GM23338 (cell line): ENCODE results near the gene AR. TPM values are rescaled to one million over a fixed set of nuclear protein-coding genes. Genes with fewer than 3 reads are reported as not detected.

Source experiments
- ATAC-seq: fragments of 200-7000 bp; cut with Tn5 transposase; 3 replicates; pipeline ENCODE4 v1.9.1; 2020
- DNase-seq: peaks from one replicate; pipeline ENCODE4 v3.0.0-alpha.2; 2015; ENCODE audit warnings: low spot score
- H2AFZ ChIP-seq: fragments of 200-600 bp; sonication (generic); 2 replicates; pipeline ENCODE4 v1.8.0; 2016; ENCODE audit warnings: antibody characterized with exemption, mild to moderate bottlenecking, moderate library complexity
- H3F3A ChIP-seq: fragments of 200-600 bp; sonication (generic); replicated peaks from 2 replicates; pipeline ENCODE4 v1.8.0; 2017; ENCODE audit warnings: antibody characterized with exemption, mixed run types, low read depth
- H3K27ac ChIP-seq: fragments of 200-600 bp; sonication (generic); 2 replicates; pipeline ENCODE4 v1.6.1; 2016; ENCODE audit warnings: low read depth
- H3K27me3 ChIP-seq: fragments of 200-600 bp; sonication (generic); 2 replicates; pipeline ENCODE4 v1.8.0; 2016; ENCODE audit warnings: mild to moderate bottlenecking, mixed run types, moderate library complexity; ENCODE audit not compliant: insufficient read depth
- H3K36me3 ChIP-seq: fragments of 200-600 bp; sonication (generic); 2 replicates; pipeline ENCODE4 v1.8.0; 2016; ENCODE audit warnings: mild to moderate bottlenecking; ENCODE audit not compliant: insufficient read depth
- H3K4me1 ChIP-seq: fragments of 200-600 bp; sonication (generic); 2 replicates; pipeline ENCODE4 v1.8.0; 2016; ENCODE audit warnings: mild to moderate bottlenecking, moderate library complexity; ENCODE audit not compliant: insufficient read depth
- H3K4me2 ChIP-seq: fragments of 200-600 bp; sonication (generic); 2 replicates; pipeline ENCODE4 v1.7.1; 2017; ENCODE audit warnings: mixed run types
- H3K4me3 ChIP-seq: fragments of 200-600 bp; sonication (generic); 2 replicates; pipeline ENCODE4 v1.6.1; 2016; ENCODE audit warnings: mixed run types
- H3K79me2 ChIP-seq: fragments of 200-600 bp; sonication (generic); replicated peaks from 2 replicates; pipeline ENCODE4 v1.8.0; 2017; ENCODE audit warnings: mild to moderate bottlenecking; ENCODE audit not compliant: insufficient read depth
- H3K9me2 ChIP-seq: fragments of 200-600 bp; sonication (generic); 2 replicates; pipeline ENCODE4 v1.8.0; 2017; ENCODE audit not compliant: insufficient read depth
- H4K20me1 ChIP-seq: fragments of 200-600 bp; sonication (generic); replicated peaks from 2 replicates; pipeline ENCODE4 v1.8.0; 2017; ENCODE audit warnings: mild to moderate bottlenecking; ENCODE audit not compliant: insufficient read depth
- H3K27ac Mint-ChIP-seq: 2 replicates; pipeline ENCODE4 v1.8.0; 2020; ENCODE audit warnings: inconsistent platforms, mild to moderate bottlenecking, moderate library complexity, mixed read lengths
- H3K27me3 Mint-ChIP-seq: 3 replicates; pipeline ENCODE4 v1.8.0; 2022; ENCODE audit warnings: low read depth, mild to moderate bottlenecking, moderate library complexity, mixed read lengths, inconsistent platforms; ENCODE audit not compliant: insufficient read depth, poor library complexity
- H3K36me3 Mint-ChIP-seq: 3 replicates; pipeline ENCODE4 v1.8.0; 2021; ENCODE audit warnings: low read depth, mild to moderate bottlenecking, inconsistent platforms, moderate library complexity, mixed read lengths
- H3K4me1 Mint-ChIP-seq: 3 replicates; pipeline ENCODE4 v1.8.0; 2020; ENCODE audit warnings: mild to moderate bottlenecking, inconsistent platforms, mixed read lengths
- H3K4me3 Mint-ChIP-seq: 3 replicates; pipeline ENCODE4 v1.8.0; 2021; ENCODE audit warnings: moderate library complexity, mild to moderate bottlenecking, inconsistent platforms, mixed read lengths
- H3K9me3 Mint-ChIP-seq: 3 replicates; pipeline ENCODE4 v1.8.0; 2020; ENCODE audit warnings: moderate library complexity, mild to moderate bottlenecking, inconsistent platforms, mixed read lengths
- CREB1 ChIP-seq: fragments of 250-450 bp; sonication (Bioruptor Pico); IDR thresholded peaks from 2 replicates; pipeline ENCODE4 v1.5.0; 2020; ENCODE audit warnings: low read depth, mild to moderate bottlenecking, moderate library complexity
- ETS1 ChIP-seq: IDR thresholded peaks from 2 replicates; pipeline ENCODE4 v1.6.1; 2016; ENCODE audit warnings: antibody characterized with exemption
- EZH2 ChIP-seq: fragments of 200-600 bp; sonication (generic); IDR thresholded peaks from one replicate; pipeline ENCODE4 v1.8.0; 2017; ENCODE audit warnings: antibody characterized with exemption, mild to moderate bottlenecking, low read depth; ENCODE audit not compliant: unreplicated experiment
- EZH2phosphoT487 ChIP-seq: fragments of 200-600 bp; sonication (generic); IDR thresholded peaks from one replicate; pipeline ENCODE4 v1.8.1; 2018; ENCODE audit warnings: antibody characterized with exemption; ENCODE audit not compliant: unreplicated experiment
- JUNB ChIP-seq: IDR thresholded peaks from one replicate; pipeline ENCODE4 v1.6.1; 2016; ENCODE audit warnings: antibody characterized with exemption; ENCODE audit not compliant: unreplicated experiment
- NANOG ChIP-seq: IDR thresholded peaks from 2 replicates; pipeline ENCODE4 v1.6.1; 2016; ENCODE audit warnings: antibody characterized with exemption, borderline replicate concordance
- POLR2AphosphoS5 ChIP-seq: IDR thresholded peaks from 2 replicates; pipeline ENCODE4 v1.6.1; 2016; ENCODE audit warnings: antibody characterized with exemption, low read depth
- STAT1 ChIP-seq: IDR thresholded peaks from one replicate; pipeline ENCODE4 v1.6.1; 2016; ENCODE audit warnings: antibody characterized with exemption; ENCODE audit not compliant: unreplicated experiment
- ZNF114 ChIP-seq: fragments of 250-450 bp; sonication (Bioruptor Pico); IDR thresholded peaks from 2 replicates; pipeline ENCODE4 v1.5.0; 2020; ENCODE audit warnings: mild to moderate bottlenecking, moderate library complexity
- ZNF331 ChIP-seq: fragments of 250-450 bp; sonication (Bioruptor Pico); IDR thresholded peaks from 2 replicates; pipeline ENCODE4 v1.5.0; 2020; ENCODE audit warnings: low read depth, mild to moderate bottlenecking, moderate library complexity
- polyA plus RNA-seq: library from polyadenylated mRNA; unstranded; fragments of >200 nt; fragmentation: Nextera tagmentation; extraction: Ambion mirVana; gene quantifications from 2 replicates; pipeline ENCODE4 v1.2.1, GENCODE V29; 2016
- total RNA-seq: library from RNA; depleted of rRNA; stranded (reverse); fragments of >200 nt; shearing (Covaris generic); gene quantifications from 2 replicates; pipeline ENCODE4 v1.2.3, GENCODE V29; 2014
- TF ChIP-seq, protein P1 (sequence below): IDR thresholded peaks from one replicate; pipeline ENCODE4 v1.6.1; 2018; ENCODE audit warnings: antibody characterized with exemption; ENCODE audit not compliant: unreplicated experiment
- TF ChIP-seq, protein P2 (sequence below): fragments of 250-450 bp; sonication (Bioruptor Pico); IDR thresholded peaks from 2 replicates; pipeline ENCODE4 v1.5.0; 2020; ENCODE audit warnings: mild to moderate bottlenecking, moderate library complexity
- TF ChIP-seq, protein P3 (sequence below), 2 experiments: fragments of 200-600 bp in 1 of 2; sonication (generic) in 1 of 2; conservative IDR thresholded peaks; 2 replicates each; pipeline versions ENCODE4 v1.5.1 to v1.6.1; 2016 to 2017; ENCODE audit warnings: antibody characterized with exemption in 2 of 2, low read depth in 2 of 2, mild to moderate bottlenecking in 2 of 2, moderate library complexity in 1 of 2

Gene AR
- total and polyA plus RNA-seq, 2 experiments from 2014 or later = 11.2 to 13.3 TPM

DNA sequence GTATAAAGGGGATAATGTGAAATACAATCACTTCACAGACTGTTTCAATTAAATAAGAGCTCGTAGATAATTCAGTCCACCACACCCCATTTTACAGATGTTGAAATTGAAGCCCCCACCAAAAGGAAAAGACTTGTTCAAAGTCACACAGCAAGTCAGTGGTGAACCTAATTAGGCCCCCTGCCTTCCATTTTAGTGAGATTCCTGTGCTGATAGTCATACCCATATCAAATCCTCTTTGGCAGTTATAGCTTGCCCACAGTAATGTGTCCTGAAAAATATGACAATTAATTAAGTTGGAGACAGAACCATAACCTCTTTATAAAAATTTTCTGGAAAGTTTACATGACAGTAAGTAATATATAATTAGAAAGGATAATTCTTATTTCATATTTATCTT is 58.0 kb downstream of the AR start:
- ATAC-seq = no peak
- TF ChIP-seq JUNB (no peak), EZH2phosphoT487 (no peak), ZNF331 (CRISPR knock-in tag) (no peak), CREB1 (no peak), POLR2AphosphoS5 (no peak), ETS1 (no peak), NANOG (no peak), STAT1 (no peak), EZH2 (no peak), ZNF114 (CRISPR knock-in tag) (no peak)
- TF ChIP-seq, protein P1, sequence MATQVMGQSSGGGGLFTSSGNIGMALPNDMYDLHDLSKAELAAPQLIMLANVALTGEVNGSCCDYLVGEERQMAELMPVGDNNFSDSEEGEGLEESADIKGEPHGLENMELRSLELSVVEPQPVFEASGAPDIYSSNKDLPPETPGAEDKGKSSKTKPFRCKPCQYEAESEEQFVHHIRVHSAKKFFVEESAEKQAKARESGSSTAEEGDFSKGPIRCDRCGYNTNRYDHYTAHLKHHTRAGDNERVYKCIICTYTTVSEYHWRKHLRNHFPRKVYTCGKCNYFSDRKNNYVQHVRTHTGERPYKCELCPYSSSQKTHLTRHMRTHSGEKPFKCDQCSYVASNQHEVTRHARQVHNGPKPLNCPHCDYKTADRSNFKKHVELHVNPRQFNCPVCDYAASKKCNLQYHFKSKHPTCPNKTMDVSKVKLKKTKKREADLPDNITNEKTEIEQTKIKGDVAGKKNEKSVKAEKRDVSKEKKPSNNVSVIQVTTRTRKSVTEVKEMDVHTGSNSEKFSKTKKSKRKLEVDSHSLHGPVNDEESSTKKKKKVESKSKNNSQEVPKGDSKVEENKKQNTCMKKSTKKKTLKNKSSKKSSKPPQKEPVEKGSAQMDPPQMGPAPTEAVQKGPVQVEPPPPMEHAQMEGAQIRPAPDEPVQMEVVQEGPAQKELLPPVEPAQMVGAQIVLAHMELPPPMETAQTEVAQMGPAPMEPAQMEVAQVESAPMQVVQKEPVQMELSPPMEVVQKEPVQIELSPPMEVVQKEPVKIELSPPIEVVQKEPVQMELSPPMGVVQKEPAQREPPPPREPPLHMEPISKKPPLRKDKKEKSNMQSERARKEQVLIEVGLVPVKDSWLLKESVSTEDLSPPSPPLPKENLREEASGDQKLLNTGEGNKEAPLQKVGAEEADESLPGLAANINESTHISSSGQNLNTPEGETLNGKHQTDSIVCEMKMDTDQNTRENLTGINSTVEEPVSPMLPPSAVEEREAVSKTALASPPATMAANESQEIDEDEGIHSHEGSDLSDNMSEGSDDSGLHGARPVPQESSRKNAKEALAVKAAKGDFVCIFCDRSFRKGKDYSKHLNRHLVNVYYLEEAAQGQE = no peak
- TF ChIP-seq, protein P2, sequence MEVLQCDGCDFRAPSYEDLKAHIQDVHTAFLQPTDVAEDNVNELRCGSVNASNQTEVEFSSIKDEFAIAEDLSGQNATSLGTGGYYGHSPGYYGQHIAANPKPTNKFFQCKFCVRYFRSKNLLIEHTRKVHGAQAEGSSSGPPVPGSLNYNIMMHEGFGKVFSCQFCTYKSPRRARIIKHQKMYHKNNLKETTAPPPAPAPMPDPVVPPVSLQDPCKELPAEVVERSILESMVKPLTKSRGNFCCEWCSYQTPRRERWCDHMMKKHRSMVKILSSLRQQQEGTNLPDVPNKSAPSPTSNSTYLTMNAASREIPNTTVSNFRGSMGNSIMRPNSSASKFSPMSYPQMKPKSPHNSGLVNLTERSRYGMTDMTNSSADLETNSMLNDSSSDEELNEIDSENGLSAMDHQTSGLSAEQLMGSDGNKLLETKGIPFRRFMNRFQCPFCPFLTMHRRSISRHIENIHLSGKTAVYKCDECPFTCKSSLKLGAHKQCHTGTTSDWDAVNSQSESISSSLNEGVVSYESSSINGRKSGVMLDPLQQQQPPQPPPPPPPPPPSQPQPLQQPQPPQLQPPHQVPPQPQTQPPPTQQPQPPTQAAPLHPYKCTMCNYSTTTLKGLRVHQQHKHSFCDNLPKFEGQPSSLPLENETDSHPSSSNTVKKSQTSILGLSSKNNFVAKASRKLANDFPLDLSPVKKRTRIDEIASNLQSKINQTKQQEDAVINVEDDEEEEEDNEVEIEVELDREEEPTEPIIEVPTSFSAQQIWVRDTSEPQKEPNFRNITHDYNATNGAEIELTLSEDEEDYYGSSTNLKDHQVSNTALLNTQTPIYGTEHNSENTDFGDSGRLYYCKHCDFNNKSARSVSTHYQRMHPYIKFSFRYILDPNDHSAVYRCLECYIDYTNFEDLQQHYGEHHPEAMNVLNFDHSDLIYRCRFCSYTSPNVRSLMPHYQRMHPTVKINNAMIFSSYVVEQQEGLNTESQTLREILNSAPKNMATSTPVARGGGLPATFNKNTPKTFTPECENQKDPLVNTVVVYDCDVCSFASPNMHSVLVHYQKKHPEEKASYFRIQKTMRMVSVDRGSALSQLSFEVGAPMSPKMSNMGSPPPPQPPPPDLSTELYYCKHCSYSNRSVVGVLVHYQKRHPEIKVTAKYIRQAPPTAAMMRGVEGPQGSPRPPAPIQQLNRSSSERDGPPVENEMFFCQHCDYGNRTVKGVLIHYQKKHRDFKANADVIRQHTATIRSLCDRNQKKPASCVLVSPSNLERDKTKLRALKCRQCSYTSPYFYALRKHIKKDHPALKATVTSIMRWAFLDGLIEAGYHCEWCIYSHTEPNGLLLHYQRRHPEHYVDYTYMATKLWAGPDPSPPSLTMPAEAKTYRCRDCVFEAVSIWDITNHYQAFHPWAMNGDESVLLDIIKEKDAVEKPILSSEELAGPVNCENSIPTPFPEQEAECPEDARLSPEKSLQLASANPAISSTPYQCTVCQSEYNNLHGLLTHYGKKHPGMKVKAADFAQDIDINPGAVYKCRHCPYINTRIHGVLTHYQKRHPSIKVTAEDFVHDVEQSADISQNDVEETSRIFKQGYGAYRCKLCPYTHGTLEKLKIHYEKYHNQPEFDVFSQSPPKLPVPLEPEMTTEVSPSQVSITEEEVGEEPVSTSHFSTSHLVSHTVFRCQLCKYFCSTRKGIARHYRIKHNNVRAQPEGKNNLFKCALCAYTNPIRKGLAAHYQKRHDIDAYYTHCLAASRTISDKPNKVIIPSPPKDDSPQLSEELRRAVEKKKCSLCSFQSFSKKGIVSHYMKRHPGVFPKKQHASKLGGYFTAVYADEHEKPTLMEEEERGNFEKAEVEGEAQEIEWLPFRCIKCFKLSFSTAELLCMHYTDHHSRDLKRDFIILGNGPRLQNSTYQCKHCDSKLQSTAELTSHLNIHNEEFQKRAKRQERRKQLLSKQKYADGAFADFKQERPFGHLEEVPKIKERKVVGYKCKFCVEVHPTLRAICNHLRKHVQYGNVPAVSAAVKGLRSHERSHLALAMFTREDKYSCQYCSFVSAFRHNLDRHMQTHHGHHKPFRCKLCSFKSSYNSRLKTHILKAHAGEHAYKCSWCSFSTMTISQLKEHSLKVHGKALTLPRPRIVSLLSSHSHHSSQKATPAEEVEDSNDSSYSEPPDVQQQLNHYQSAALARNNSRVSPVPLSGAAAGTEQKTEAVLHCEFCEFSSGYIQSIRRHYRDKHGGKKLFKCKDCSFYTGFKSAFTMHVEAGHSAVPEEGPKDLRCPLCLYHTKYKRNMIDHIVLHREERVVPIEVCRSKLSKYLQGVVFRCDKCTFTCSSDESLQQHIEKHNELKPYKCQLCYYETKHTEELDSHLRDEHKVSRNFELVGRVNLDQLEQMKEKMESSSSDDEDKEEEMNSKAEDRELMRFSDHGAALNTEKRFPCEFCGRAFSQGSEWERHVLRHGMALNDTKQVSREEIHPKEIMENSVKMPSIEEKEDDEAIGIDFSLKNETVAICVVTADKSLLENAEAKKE = no peak
- TF ChIP-seq, protein P3, sequence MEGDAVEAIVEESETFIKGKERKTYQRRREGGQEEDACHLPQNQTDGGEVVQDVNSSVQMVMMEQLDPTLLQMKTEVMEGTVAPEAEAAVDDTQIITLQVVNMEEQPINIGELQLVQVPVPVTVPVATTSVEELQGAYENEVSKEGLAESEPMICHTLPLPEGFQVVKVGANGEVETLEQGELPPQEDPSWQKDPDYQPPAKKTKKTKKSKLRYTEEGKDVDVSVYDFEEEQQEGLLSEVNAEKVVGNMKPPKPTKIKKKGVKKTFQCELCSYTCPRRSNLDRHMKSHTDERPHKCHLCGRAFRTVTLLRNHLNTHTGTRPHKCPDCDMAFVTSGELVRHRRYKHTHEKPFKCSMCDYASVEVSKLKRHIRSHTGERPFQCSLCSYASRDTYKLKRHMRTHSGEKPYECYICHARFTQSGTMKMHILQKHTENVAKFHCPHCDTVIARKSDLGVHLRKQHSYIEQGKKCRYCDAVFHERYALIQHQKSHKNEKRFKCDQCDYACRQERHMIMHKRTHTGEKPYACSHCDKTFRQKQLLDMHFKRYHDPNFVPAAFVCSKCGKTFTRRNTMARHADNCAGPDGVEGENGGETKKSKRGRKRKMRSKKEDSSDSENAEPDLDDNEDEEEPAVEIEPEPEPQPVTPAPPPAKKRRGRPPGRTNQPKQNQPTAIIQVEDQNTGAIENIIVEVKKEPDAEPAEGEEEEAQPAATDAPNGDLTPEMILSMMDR (conservative IDR thresholded peaks at IDR 0.05; ENCODE audit: low read depth in 2 of 2) = no peak
- no peaks in the 10 kb centered on the region for H3K9me2 ChIP-seq

More for the DNA sequence above, 58.0 kb downstream of the AR start:
- no peak overlapping the region for H2AFZ ChIP-seq
- DNase-seq = no peak
- H3K4me1 Mint-ChIP-seq = peaks cover 17% of the 10 kb centered on the region
- H3K79me2 ChIP-seq = peaks cover 3% of the 10 kb centered on the region; the same call in 1 of the 2 replicates
- H3K27ac Mint-ChIP-seq = no peak overlapping the region
- no peaks in the 10 kb centered on the region for H3K36me3 Mint-ChIP-seq
- H3K27ac ChIP-seq = no peak overlapping the region
- H4K20me1 ChIP-seq = no peaks in the 10 kb centered on the region
- no peak overlapping the region for H3K4me3 ChIP-seq
- H3K4me1 ChIP-seq = no peaks in the 10 kb centered on the region
- H3K27me3 ChIP-seq = no peaks in the 10 kb centered on the region
- H3K36me3 ChIP-seq = no peaks in the 10 kb centered on the region
- no peaks in the 10 kb centered on the region for H3K27me3 Mint-ChIP-seq
- no peaks in the 10 kb centered on the region for H3F3A ChIP-seq
- H3K4me2 ChIP-seq = no peak overlapping the region
- no peak overlapping the region for H3K4me3 Mint-ChIP-seq
- H3K9me3 Mint-ChIP-seq = no peaks in the 10 kb centered on the region
